HEK293 (cell line): Measurements from ENCODE around the gene PTPRG.

Source experiments
- CTCF ChIA-PET: fragments of 350-600 bp; formaldehyde crosslinking; extraction: SDS; loops from one replicate; lab custom pipeline; 2021; ENCODE audit warnings: antibody characterized with exemption; lab: Yijun Ruan, JAX
- POLR2A ChIA-PET: fragments of 300-600 bp; formaldehyde crosslinking; extraction: SDS; loops from one replicate; lab custom pipeline; 2020; ENCODE audit warnings: antibody characterized with exemption, inconsistent platforms; lab: Yijun Ruan, JAX
- H3K27ac ChIP-seq: fragments of 200-500 bp; sonication (Bioruptor generic); 2 replicates; pipeline ENCODE4 v1.5.1; 2014; ENCODE audit warnings: low read depth, low read length, control low read depth, inconsistent platforms; ENCODE audit errors: extremely low read depth
- H3K36me3 ChIP-seq, 2 experiments: fragments of 200-500 bp in 1 of 2; sonication (Bioruptor generic) in 1 of 2; 1 replicate in 1 of 2; 2 replicates in 1 of 2; pipeline ENCODE4 v1.5.1; 2014 to 2017; ENCODE audit warnings: inconsistent platforms in 2 of 2, low read length in 2 of 2; ENCODE audit not compliant: control insufficient read depth in 2 of 2, insufficient read depth in 1 of 2
- H3K4me1 ChIP-seq: fragments of 200-500 bp; sonication (Bioruptor generic); 2 replicates; pipeline ENCODE4 v1.5.1; 2014; ENCODE audit warnings: mild to moderate bottlenecking, low read length, inconsistent platforms; ENCODE audit not compliant: control insufficient read depth, insufficient read depth
- H3K4me3 ChIP-seq: 2 replicates; pipeline ENCODE4 v1.5.1; 2011; ENCODE audit warnings: low read depth, mild to moderate bottlenecking, control low read depth, low read length, moderate library complexity
- H3K9me3 ChIP-seq: fragments of 200-500 bp; sonication (Bioruptor generic); 2 replicates; pipeline ENCODE4 v1.5.1; 2014; ENCODE audit warnings: low read depth, low read length, inconsistent platforms; ENCODE audit not compliant: control insufficient read depth, insufficient read depth
- IKZF3 ChIP-seq: fragments of 450-650 bp; IDR thresholded peaks from 2 replicates; pipeline ENCODE4 v1.5.0; 2018; ENCODE audit warnings: missing biosample characterization, mild to moderate bottlenecking, missing genetic modification characterization, moderate library complexity
- SALL2 ChIP-seq: fragments of 450-650 bp; formaldehyde crosslinking; IDR thresholded peaks from 2 replicates; pipeline ENCODE4 v1.5.0; 2017; ENCODE audit warnings: missing biosample characterization, mild to moderate bottlenecking, missing genetic modification characterization, borderline replicate concordance
- YY2 ChIP-seq: fragments of 450-650 bp; formaldehyde crosslinking; IDR thresholded peaks from 2 replicates; pipeline ENCODE4 v1.5.1; 2016; ENCODE audit warnings: missing biosample characterization, missing genetic modification characterization
- ZNF138 ChIP-seq: fragments of 450-650 bp; formaldehyde crosslinking; IDR thresholded peaks from 2 replicates; pipeline ENCODE4 v1.5.1; 2016; ENCODE audit warnings: missing biosample characterization, missing genetic modification characterization, borderline replicate concordance
- ZNF157 ChIP-seq: fragments of 450-650 bp; formaldehyde crosslinking; IDR thresholded peaks from 2 replicates; pipeline ENCODE4 v1.5.1; 2016; ENCODE audit warnings: missing biosample characterization, missing genetic modification characterization
- ZNF169 ChIP-seq: fragments of 450-650 bp; formaldehyde crosslinking; IDR thresholded peaks from 2 replicates; pipeline ENCODE4 v1.5.1; 2016; ENCODE audit warnings: missing biosample characterization, missing genetic modification characterization
- ZNF202 ChIP-seq: fragments of 450-650 bp; formaldehyde crosslinking; IDR thresholded peaks from 2 replicates; pipeline ENCODE4 v1.5.1; 2016; ENCODE audit warnings: missing biosample characterization, missing genetic modification characterization, borderline replicate concordance
- ZNF280C ChIP-seq: fragments of 450-650 bp; formaldehyde crosslinking; IDR thresholded peaks from 2 replicates; pipeline ENCODE4 v1.5.1; 2016; ENCODE audit warnings: missing biosample characterization, missing genetic modification characterization
- ZNF302 ChIP-seq: fragments of 450-650 bp; formaldehyde crosslinking; IDR thresholded peaks from 2 replicates; pipeline ENCODE4 v1.5.1; 2016; ENCODE audit warnings: missing biosample characterization, missing genetic modification characterization, low read depth
- ZNF518A ChIP-seq: fragments of 450-650 bp; formaldehyde crosslinking; conservative IDR thresholded peaks from 2 replicates; pipeline ENCODE4 v1.5.1; 2016; ENCODE audit warnings: low read depth, missing biosample characterization, missing genetic modification characterization
- ZNF654 ChIP-seq: fragments of 450-650 bp; formaldehyde crosslinking; IDR thresholded peaks from 2 replicates; pipeline ENCODE4 v1.5.1; 2016; ENCODE audit warnings: low read depth, missing biosample characterization, missing genetic modification characterization
- ZSCAN18 ChIP-seq: fragments of 450-650 bp; formaldehyde crosslinking; IDR thresholded peaks from 2 replicates; pipeline ENCODE4 v1.5.1; 2016; ENCODE audit warnings: missing biosample characterization, missing genetic modification characterization
- ZSCAN5A ChIP-seq: fragments of 450-650 bp; formaldehyde crosslinking; IDR thresholded peaks from 2 replicates; pipeline ENCODE4 v1.5.1; 2016; ENCODE audit warnings: missing biosample characterization, missing genetic modification characterization
- TF ChIP-seq, protein P1 (sequence below): fragments of 450-650 bp; formaldehyde crosslinking; IDR thresholded peaks from 2 replicates; pipeline ENCODE4 v1.5.1; 2016; ENCODE audit warnings: missing biosample characterization, missing genetic modification characterization

The PTPRG gene

GRCh38 chr3:61741551-61741950 lies 180.2 kb downstream of the PTPRG start:
- Histone ChIP-seq H3K36me3 (no peaks in the 10 kb centered on the region), H3K9me3 (no peaks in the 10 kb centered on the region), H3K4me1 (peaks cover 10% of the 10 kb centered on the region; the same call in 1 of the 2 replicates), H3K27ac (no peak overlapping the region)
- POLR2A ChIA-PET = no interaction called here
- TF ChIP-seq ZNF302 (tag by site-specific recombination) (no peak), ZNF518A (tag by site-specific recombination) (no peak), ZSCAN5A (tag by site-specific recombination) (no peak), ZNF280C (tag by site-specific recombination) (no peak), ZNF169 (tag by site-specific recombination) (no peak), ZNF202 (tag by site-specific recombination) (no peak)
- TF ChIP-seq, all 188 proteins: peak for 0
- H3K4me3 ChIP-seq = no peak overlapping the region
- CTCF ChIA-PET = no interaction called here

- Histone ChIP-seq H3K4me1 (peaks cover 10% of the 10 kb centered on the region; the same call in 1 of the 2 replicates), H3K36me3 (no peaks in the 10 kb centered on the region), H3K4me3 (no peak overlapping the region), H3K9me3 (no peaks in the 10 kb centered on the region), H3K27ac (no peak overlapping the region)
- TF ChIP-seq YY2 (tag by site-specific recombination) = no peak
- no peak for TF ChIP-seq SALL2 (tag by site-specific recombination)
- TF ChIP-seq, protein P1, sequence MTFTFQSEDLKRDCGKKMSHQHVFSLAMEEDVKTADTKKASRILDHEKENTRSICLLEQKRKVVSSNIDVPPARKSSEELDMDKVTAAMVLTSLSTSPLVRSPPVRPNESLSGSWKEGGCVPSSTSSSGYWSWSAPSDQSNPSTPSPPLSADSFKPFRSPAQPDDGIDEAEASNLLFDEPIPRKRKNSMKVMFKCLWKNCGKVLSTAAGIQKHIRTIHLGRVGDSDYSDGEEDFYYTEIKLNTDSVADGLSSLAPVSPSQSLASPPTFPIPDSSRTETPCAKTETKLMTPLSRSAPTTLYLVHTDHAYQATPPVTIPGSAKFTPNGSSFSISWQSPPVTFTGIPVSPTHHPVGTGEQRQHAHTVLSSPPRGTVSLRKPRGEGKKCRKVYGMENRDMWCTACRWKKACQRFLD (tag by site-specific recombination) = no peak
- no peak for TF ChIP-seq IKZF3 (tag by site-specific recombination)
- TF ChIP-seq ZNF157 (tag by site-specific recombination) = no peak
- TF ChIP-seq ZNF654 (tag by site-specific recombination) = no peak
- TF ChIP-seq ZSCAN18 (tag by site-specific recombination) = no peak
- TF ChIP-seq ZNF138 (tag by site-specific recombination) = no peak
- POLR2A ChIA-PET = no interaction called here
- CTCF ChIA-PET = no interaction called here
These were observed 180.6 kb downstream of the PTPRG start for GRCh38 chr3:61742006-61742405.
